PFSK-1 (cell line): ENCODE results near the gene RAP1GAP.

Experiments used
- POLR2AphosphoS5 ChIP-seq: IDR thresholded peaks from 2 replicates; pipeline ENCODE4 v1.6.1; 2012; ENCODE audit warnings: low read depth, mild to moderate bottlenecking, control low read depth, low read length, moderate library complexity
- REST ChIP-seq, 2 experiments: IDR thresholded peaks; 2 replicates each; pipeline versions ENCODE4 v1.6.1 to v1.8.0; 2011 to 2012; ENCODE audit warnings: low read depth in 2 of 2, low read length in 2 of 2, control low read depth in 1 of 2, inconsistent platforms in 1 of 2, mild to moderate bottlenecking in 1 of 2, moderate library complexity in 1 of 2; ENCODE audit not compliant: insufficient read depth in 1 of 2
- SIN3A ChIP-seq: IDR thresholded peaks from 2 replicates; pipeline ENCODE4 v1.6.1; 2012; ENCODE audit warnings: mild to moderate bottlenecking, low read length, moderate library complexity, borderline replicate concordance; ENCODE audit not compliant: insufficient read depth
- TAF1 ChIP-seq: IDR thresholded peaks from 2 replicates; pipeline ENCODE4 v1.6.1; 2012; ENCODE audit warnings: low read length, control low read depth, borderline replicate concordance; ENCODE audit not compliant: insufficient read depth

- TF ChIP-seq SIN3A (no peak), POLR2AphosphoS5 (no peak), REST (IDR thresholded peaks at IDR 0.05; ENCODE audit: insufficient read depth in 1 of 2, low read depth in 2 of 2, low read length in 2 of 2) (no peak), TAF1 (no peak)
These were observed 106.3 kb downstream of the RAP1GAP start for GRCh38 chr1:21562896-21563295.
